NCI-H128 (cell line): ENCODE measurements around the gene EIPR1.
A peak's percentile ranks its signal among the peaks of the same experiment; 100 is the strongest.
"Not testable (repeated sequence)": the region's sequence is repeated elsewhere in the genome, so short reads cannot be mapped to it uniquely, and the experiment has no call there.

Experiments used
- DNase-seq: peaks from one replicate; lab custom pipeline; 2025; ENCODE audit not compliant: unreplicated experiment; lab: John Stamatoyannopoulos, UW

EIPR1 gene

DNA sequence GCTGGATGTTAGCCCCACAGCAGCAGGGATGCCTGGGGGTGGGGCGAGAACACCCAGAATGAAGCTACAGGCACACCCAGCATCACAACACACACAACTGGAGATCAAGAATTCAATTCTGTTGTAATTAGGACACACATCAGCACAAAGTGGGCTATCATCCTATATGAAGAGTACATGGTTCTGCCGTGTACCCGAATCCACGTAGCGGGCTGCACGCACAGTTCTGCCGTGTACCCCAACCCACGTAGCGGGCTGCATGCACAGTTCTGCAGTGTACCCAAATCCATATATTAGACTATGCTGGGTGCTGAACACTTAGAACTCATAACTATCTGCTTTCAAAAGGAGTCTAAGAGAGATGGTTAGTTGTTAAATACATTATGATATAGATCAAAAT, 86.5 kb downstream of the EIPR1 start:
- no peak for DNase-seq

DNA sequence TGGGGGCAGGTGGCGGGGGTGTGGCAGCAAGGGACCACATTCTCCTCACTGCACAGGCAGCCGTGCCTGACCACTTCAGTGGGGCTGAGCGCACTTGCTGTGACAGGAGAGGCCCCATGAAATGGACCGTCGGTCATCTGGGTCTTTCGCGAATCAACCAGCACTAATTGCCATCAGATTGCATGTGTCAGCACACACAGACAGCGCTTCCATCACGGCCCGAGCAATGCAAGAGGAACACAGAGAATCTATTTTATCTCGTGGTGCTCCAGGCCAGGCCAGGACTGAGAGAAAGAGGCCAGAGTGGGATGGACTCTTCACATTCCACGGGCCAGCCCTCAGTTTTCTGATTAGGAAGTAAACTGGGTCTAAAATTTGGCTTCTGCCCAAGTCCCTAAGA, 87.0 kb downstream of the EIPR1 start:
- DNase-seq, result no peak

- no peak for DNase-seq
Observed at GRCh38 chr2:3289971-3290370, 87.6 kb downstream of the EIPR1 start.

- no peak for DNase-seq
Observed at GRCh38 chr2:3289526-3289925, 88.1 kb downstream of the EIPR1 start.

GRCh38 chr2:3289171-3289515, 88.5 kb downstream of the EIPR1 start:
- no peak for DNase-seq

DNA sequence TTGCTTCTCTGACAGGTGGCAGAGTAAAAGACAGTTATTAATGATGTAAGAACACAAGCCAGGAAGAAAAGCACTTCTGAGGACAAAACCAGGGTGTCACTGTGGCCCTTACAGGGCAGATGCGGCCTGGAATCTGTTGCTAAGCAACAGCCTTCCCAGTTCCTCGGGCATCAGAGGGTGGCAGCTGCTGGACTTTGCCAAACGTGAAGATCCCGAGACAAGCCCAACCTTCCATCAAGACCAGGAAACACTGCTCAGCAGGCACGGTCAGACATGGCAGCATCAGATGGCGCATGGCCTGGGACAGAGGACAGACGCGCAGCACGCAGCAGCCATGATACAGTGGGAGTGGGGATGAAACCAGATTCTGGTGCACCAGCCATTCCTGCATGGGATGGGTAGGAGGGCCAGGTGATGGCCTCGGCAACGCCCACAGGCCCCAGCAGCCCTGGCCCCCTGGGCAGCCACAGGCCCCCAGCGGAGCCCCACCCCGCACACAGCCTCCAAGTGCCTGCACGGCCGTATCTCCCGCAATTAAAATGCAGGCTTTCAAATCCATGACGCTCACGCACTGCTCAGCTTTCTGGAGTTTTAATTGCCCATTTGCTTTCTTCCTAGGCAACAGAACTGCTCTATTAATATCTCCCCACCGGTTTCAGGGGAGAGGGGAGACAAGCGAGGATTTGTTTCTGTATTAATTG, 89.0 kb downstream of the EIPR1 start:
- DNase-seq, result no peak

DNA sequence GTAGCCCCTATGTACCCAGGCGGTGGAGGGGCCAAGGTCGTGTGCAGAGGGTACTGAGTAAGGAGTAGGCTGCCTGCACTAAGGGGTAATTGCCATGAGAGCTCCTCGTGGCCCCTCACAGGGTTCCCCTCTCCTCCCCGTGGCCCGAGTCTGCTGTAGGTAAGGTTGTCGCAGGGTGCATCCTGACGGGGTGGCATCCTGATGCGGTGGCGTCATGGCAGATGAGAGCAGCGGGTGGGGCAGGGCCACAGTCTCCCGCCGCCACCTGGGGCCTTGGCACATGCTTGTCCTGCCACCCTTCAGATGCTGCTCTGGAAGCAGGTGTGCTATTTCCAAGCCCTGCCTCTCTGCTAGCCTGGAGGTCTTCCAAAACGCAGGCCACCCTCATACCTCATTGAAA, 89.7 kb downstream of the EIPR1 start:
- no peak for DNase-seq

GRCh38 chr2:3286646-3287036, 91.0 kb downstream of the EIPR1 start:
- not testable (repeated sequence) for DNase-seq

DNA sequence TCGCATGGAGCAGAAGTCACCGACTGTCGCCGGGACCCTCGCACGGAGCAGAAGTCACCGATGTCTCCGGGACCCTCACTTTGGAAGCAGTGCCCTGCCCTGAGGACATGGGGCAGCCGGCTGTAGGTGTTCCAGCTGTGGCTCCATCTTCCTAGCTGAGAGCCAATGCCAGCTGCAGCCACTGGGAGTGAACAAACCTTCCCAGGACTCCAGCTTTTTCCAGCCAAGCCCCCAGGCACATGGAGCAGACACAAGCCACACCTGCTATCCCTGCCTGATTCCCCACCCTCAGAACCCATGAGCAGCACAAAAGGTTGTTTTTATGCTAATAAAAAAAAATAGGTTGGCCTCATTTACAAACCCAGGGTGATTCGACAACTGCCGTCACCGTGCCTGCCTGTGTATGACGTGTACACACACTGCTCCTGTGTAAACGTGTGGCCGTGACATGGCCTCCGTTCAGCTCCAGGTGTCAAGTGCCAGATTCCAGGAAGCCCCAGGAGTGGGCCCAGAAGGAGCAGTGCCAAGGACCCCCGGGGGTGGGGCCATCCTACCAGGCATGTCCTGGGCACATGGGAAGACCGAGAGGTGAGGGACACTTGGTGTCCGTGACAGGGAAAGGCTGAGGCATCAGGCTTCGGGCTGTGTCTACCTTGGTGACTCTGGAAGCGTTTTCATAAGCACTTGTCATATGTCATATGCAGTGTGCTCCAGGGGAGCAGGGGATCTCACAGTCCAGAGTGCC, 91.5 kb downstream of the EIPR1 start:
- DNase-seq, result no peak

DNA sequence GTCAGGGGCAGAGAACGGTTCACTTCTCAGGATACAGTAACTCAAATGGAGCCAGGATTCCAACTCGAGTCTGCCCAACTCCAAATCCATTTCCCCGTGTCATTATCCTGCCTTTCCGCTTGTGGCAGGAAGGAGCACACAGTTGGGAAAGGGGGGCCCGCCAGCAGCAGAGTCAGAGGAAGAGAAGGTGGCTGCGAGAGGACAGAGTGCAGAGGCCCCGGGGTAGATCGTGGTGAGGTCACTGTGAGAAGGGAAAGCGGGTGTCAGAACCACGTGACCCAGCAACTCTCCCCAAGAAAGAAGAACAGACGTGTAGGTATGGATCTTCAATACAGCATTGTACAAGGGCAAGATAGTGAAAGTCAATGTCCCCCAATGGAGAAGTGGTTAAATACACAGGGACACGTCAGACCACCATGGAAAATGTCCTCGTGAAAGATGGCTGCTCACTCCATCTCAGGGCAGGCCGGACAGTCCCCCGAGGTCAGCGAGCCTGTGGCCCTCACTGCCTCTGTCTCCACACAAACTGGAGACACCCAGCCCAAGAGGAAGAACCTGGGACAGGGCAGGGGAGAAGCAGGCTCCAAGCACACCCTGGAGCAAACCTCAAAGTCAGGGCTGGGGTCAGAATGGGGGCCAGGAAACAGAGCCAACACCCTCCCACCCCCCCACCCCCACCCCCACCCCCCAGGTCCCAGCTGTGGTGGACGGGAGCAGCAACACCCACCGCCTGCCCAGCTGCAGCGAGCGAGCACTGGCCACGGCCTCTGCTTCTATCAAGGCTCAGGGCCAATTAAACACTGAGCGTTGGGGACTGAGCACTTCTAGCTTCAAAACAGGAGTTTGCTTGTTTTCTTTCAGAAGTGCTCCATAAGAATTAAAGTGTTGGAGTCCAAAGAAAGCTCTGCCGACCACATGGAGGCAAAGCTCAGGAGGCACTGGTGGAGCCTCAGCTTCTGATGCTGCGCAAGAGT, 92.7 kb downstream of the EIPR1 start:
- no peak for DNase-seq

DNA sequence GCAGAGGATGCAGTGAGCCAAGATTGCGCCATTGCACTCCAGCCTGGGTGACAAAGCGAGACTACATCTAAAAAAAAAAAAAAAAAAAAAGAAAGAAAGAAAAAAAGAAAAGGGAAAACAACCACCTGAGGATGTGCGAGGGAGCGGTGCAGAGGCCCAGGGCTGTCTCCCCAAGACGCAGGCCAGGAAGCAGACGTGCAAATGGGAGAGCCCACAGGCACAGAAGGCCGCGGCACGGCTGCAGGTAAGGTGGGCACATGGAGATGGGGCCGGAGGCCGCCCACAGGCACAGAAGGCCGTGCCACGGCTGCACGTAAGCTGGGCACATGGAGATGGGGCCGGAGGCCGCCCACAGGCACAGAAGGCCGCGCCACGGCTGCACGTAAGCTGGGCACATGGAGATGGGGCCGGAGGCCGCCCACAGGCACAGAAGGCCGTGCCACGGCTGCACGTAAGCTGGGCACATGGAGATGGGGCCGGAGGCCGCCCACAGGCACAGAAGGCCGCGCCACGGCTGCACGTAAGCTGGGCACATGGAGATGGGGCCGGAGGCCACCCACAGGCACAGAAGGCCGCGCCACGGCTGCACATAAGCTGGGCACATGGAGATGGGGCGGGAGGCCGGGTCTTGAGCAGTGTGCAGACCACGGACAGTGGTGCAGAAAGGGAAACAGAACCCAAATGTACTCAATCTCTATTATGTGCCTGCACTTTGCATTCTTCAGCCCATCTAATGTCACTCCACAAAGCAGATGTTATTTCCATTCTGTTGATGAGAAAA, 93.6 kb downstream of the EIPR1 start:
- not testable (repeated sequence) for DNase-seq

- no peak for DNase-seq
Observed at GRCh38 chr2:3283206-3283605, 94.4 kb downstream of the EIPR1 start.

DNA sequence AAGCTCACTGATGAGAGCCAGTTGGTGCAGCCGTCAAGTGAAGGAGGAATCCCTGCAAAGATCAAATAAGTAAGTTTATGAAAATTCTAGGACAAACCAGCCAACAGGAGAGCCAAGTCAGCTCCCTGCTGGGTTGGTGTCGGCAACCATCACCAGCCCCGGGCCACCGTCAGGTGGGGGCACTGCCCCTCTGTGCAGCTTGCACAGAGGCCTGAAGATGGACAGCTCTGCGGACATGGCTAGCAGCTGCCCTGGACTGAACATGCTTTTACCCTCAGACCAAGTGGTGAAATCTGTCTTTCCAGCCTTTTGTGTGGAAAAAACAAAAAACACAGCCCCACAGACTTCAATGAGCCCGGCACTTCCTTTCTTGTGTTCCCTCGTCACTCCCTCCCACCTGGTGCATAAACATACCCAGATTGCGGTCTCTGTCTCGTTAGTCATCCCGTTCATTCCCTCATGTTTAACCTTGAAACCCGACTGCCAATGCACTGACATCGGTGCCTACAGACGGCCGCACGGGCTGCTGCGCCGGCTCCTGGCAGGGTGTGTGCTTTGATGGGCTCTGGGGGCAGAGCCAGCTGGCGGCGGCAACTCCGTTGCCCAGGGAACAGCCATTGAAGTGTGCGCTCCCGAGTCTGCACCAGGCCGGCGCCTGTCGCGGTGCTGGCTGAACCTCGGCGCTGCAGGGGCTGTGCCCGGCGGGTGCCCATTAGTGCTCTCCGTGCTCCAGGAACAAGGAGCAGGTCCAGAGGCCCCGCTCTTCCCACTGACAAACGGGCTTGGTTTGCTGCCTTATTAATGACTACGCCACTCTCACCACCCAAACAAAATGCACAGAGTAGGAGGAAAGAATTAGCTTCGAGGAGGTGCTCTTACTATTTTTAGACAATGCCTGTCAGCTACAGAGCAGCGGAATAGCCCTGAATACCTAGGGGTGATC, 95.3 kb downstream of the EIPR1 start:
- DNase-seq, result peak; percentile 86

- DNase-seq, result no peak
Observed at GRCh38 chr2:3280683-3281520, 96.7 kb downstream of the EIPR1 start.

- DNase-seq, result no peak
Observed at GRCh38 chr2:3280197-3280596, 97.4 kb downstream of the EIPR1 start.

DNA sequence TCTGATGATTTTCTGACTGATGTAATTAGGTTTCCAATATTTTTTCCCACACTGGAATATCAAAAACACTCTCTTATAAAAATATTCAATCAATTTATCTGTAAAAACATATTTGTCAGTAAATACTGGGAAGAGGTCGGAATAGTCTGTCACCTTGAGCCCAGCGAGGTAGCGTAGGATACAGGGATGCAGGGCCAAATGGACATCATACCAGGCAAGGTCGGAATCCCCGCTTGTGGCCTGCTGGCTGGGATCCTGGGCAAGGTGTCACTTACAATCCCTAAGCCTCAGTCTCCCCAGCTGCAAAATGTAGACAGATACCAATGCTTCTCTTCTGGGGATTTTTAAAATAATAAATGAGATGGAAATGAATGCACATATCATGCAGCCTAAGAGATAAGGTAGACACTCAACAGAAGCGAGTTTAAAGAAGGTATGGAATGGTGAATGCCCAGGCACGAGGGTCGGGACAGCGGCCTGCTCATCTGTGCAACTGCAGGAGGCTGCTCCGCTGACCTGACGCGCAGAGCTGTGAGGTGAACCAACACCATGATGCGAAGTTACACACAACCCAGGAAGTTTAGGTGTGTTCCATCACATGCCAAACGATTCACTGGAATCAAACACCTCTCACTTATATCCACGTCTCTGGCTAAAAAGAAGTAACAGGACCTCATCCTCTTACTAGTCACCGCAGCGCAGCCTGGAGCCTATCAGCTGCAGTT, 98.2 kb downstream of the EIPR1 start:
- DNase-seq, result no peak

- DNase-seq, result no peak
Observed at GRCh38 chr2:3278521-3279218, 98.9 kb downstream of the EIPR1 start.
